H1 (cell line): Measurements from ENCODE around the gene MFRP. TPM values are rescaled to one million over a fixed set of nuclear protein-coding genes. Genes with fewer than 3 reads are reported as not detected.

ENCODE experiments used
- CBX8 ChIP-seq: fragments of 300-800, 300-1000 bp; sonication (generic); IDR thresholded peaks from 2 replicates; pipeline ENCODE4 v1.7.1; 2016; ENCODE audit warnings: low read depth, low read length, borderline replicate concordance
- CHD7 ChIP-seq: fragments of 300-600 bp; sonication (generic); IDR thresholded peaks from 2 replicates; pipeline ENCODE4 v1.7.1; 2012; ENCODE audit warnings: low read length, moderate library complexity, mild to moderate bottlenecking, inconsistent platforms; ENCODE audit not compliant: insufficient replicate concordance
- E2F6 ChIP-seq: IDR thresholded peaks from 2 replicates; pipeline ENCODE4 v1.6.1; 2012; ENCODE audit warnings: inconsistent platforms
- FOSL1 ChIP-seq: IDR thresholded peaks from 2 replicates; pipeline ENCODE4 v1.6.1; 2011; ENCODE audit warnings: mild to moderate bottlenecking, low read depth, low read length, moderate library complexity; ENCODE audit not compliant: insufficient read depth
- GTF2F1 ChIP-seq: IDR thresholded peaks from 2 replicates; pipeline ENCODE4 v1.6.1; 2012; ENCODE audit warnings: low read depth, low read length, improper control_type of control experiment, borderline replicate concordance
- HDAC6 ChIP-seq: IDR thresholded peaks from one replicate; pipeline ENCODE4 v1.7.1; 2012; ENCODE audit warnings: low read depth, mild to moderate bottlenecking, inconsistent platforms, low read length, moderate library complexity
- POU5F1 ChIP-seq: IDR thresholded peaks from 2 replicates; pipeline ENCODE4 v1.6.1; 2011; ENCODE audit warnings: low read depth, mild to moderate bottlenecking, low read length, moderate library complexity
- SIRT6 ChIP-seq: IDR thresholded peaks from one replicate; pipeline ENCODE4 v1.7.1; 2012; ENCODE audit warnings: low read length, inconsistent platforms
- SP2 ChIP-seq: IDR thresholded peaks from 2 replicates; pipeline ENCODE4 v1.6.1; 2012; ENCODE audit warnings: mild to moderate bottlenecking, low read length, inconsistent platforms
- TAF1 ChIP-seq: IDR thresholded peaks from 2 replicates; pipeline ENCODE4 v1.6.1; 2011; ENCODE audit warnings: mild to moderate bottlenecking, low read depth, low read length
- polyA plus RNA-seq, 7 experiments: library from polyadenylated mRNA; depleted of rRNA in 3 of 7; stranded (reverse) in 5 of 7; unstranded in 2 of 7; fragments of >200 nt in 5 of 7; fragments of 200-250 nt in 2 of 7; gene quantifications; 1 replicate in 5 of 7; 2 replicates in 1 of 7; 4 replicates in 1 of 7; pipeline versions ENCODE4 v1.2.1 to v1.2.3, GENCODE V29; 2011 to 2013; ENCODE audit warnings: missing spikeins in 2 of 7, mixed read lengths in 2 of 7
- total RNA-seq: library from RNA; stranded (reverse); fragmentation: NEBNext Ultra II Directional; extraction: Animal tissue kit (Norgen Biotek cat#: 25700); gene quantifications from 2 replicates; pipeline ENCODE4 v1.2.1, GENCODE V29; 2021

The MFRP gene
- total and polyA plus RNA-seq, 2 of the 8 experiments (the other 6 are each of a cell fraction or from before 2014, with no cell fraction given): 0.02 TPM; not detected in 1

- no peak for TF ChIP-seq CHD7
- TF ChIP-seq TAF1: peak; percentile 59; the same call in 1 of the 2 replicates
- TF ChIP-seq POU5F1: no peak
- TF ChIP-seq SP2: no peak
- no peak for TF ChIP-seq CBX8
- TF ChIP-seq GTF2F1: no peak
- TF ChIP-seq SIRT6: no peak
- no peak for TF ChIP-seq E2F6
- TF ChIP-seq FOSL1: no peak
- TF ChIP-seq HDAC6: no peak
Measured at GRCh38 chr11:119337581-119338317, 8.8 kb downstream of the MFRP start (continued).
